K562 (cell line): ENCODE measurements around the gene BDNF.

Experiments
- ATF6 ChIP-seq: sonication (generic); formaldehyde crosslinking; IDR thresholded peaks from 2 replicates; pipeline ENCODE4 v1.4.0; 2020; ENCODE audit warnings: mild to moderate bottlenecking, missing genetic modification reagents
- CTCF ChIP-seq, 3 experiments: IDR thresholded peaks in 2 of 3; conservative IDR thresholded peaks in 1 of 3; 2 replicates each; pipeline ENCODE4 v1.5.1; 2011 to 2012; ENCODE audit warnings: low read length in 3 of 3, mild to moderate bottlenecking in 3 of 3, control low read depth in 2 of 3, improper control_type of control experiment in 1 of 3, inconsistent platforms in 1 of 3, low read depth in 1 of 3, mixed read lengths in 1 of 3, moderate library complexity in 1 of 3; ENCODE audit not compliant: insufficient read depth in 2 of 3
- EZH2 ChIP-seq: IDR thresholded peaks from 2 replicates; pipeline ENCODE4 v1.6.1; 2012; ENCODE audit warnings: low read depth, mild to moderate bottlenecking, inconsistent platforms, low read length, borderline replicate concordance
- MYC ChIP-seq, 2 experiments: fragments of 250-450 bp in 1 of 2; sonication (Bioruptor Pico) in 1 of 2; IDR thresholded peaks; 2 replicates each; pipeline versions ENCODE4 v1.5.1 to v1.6.1; 2012 to 2021; ENCODE audit warnings: low read depth in 2 of 2, borderline replicate concordance in 1 of 2, improper control_type of control experiment in 1 of 2, low read length in 1 of 2, mild to moderate bottlenecking in 1 of 2, moderate library complexity in 1 of 2
- NONO ChIP-seq, 2 experiments: fragments of 200-400 bp in 1 of 2; fragments of 450-650 bp in 1 of 2; formaldehyde crosslinking in 1 of 2; IDR thresholded peaks; 2 replicates each; pipeline ENCODE4 v1.6.1; 2017; ENCODE audit warnings: low read depth in 2 of 2, mild to moderate bottlenecking in 2 of 2, moderate library complexity in 2 of 2, low read length in 1 of 2
- POLR2AphosphoS2 ChIP-seq: IDR thresholded peaks from 2 replicates; pipeline ENCODE4 v1.6.1; 2012; ENCODE audit warnings: low read length, improper control_type of control experiment
- RAD51 ChIP-seq: fragments of 450-650 bp; IDR thresholded peaks from 2 replicates; pipeline ENCODE4 v1.7.1; 2016; ENCODE audit warnings: low read depth, mild to moderate bottlenecking, borderline replicate concordance
- TBP ChIP-seq: optimal IDR thresholded peaks from 2 replicates; pipeline ENCODE3; 2011; ENCODE audit warnings: low read depth, low read length, improper control_type of control experiment
- THAP12 ChIP-seq: fragments of 250-450 bp; sonication (Bioruptor Pico); IDR thresholded peaks from 2 replicates; pipeline ENCODE4 v1.9.0; 2021; ENCODE audit warnings: mild to moderate bottlenecking, inconsistent platforms
- ZNF23 ChIP-seq: fragments of 250-450 bp; sonication (Bioruptor Pico); IDR thresholded peaks from 2 replicates; pipeline ENCODE4 v1.4.0; 2020; ENCODE audit warnings: mild to moderate bottlenecking
- ZNF431 ChIP-seq: sonication (generic); formaldehyde crosslinking; IDR thresholded peaks from 2 replicates; pipeline ENCODE4 v1.8.0; 2022; ENCODE audit warnings: mild to moderate bottlenecking, missing genetic modification reagents
- ZNF609 ChIP-seq: sonication (generic); formaldehyde crosslinking; IDR thresholded peaks from 2 replicates; pipeline ENCODE4 v1.8.1; 2023; ENCODE audit warnings: missing genetic modification reagents, mild to moderate bottlenecking, borderline replicate concordance
- ZNF644 ChIP-seq: fragments of 200-800 bp; sonication (Bioruptor generic); IDR thresholded peaks from 2 replicates; pipeline ENCODE4 v1.6.1; 2016; ENCODE audit warnings: low read depth, missing genetic modification characterization, missing compliant biosample characterization

- TF ChIP-seq ZNF609 (CRISPR knock-in tag) (no peak), ZNF23 (CRISPR knock-in tag) (no peak), ZNF644 (tag) (no peak), MYC (IDR thresholded peaks at IDR 0.05; ENCODE audit: low read depth, low read length) (no peak), MYC (CRISPR knock-in tag; IDR thresholded peaks at IDR 0.05; ENCODE audit: borderline replicate concordance, low read depth) (no peak), EZH2 (no peak), POLR2AphosphoS2 (no peak), ZNF431 (CRISPR knock-in tag) (no peak), RAD51 (no peak), TBP (no peak), THAP12 (CRISPR knock-in tag) (no peak), CTCF (IDR thresholded peaks at IDR 0.05 in 2 of 3, conservative IDR thresholded peaks at IDR 0.05 in 1 of 3; ENCODE audit: insufficient read depth in 2 of 3, low read depth in 1 of 3, low read length in 3 of 3) (no peak), ATF6 (CRISPR knock-in tag) (no peak), NONO (IDR thresholded peaks at IDR 0.05; ENCODE audit: low read depth in 2 of 2, low read length in 1 of 2) (no peak)
Measured at GRCh38 chr11:27611947-27612455, 88.3 kb downstream of the BDNF start.
